ENCODE data around the gene INHBE.
"Not testable (repeated sequence)": the region's sequence is repeated elsewhere in the genome, so short reads cannot be mapped to it uniquely, and the experiment has no call there.

INHBE gene

GRCh38 chr12:57454566-57455373 lies at the start of gene INHBE:
INHBE (plus strand) TSS chr12:57455307; CDS start chr12:57455537, 230 bp downstream.
- DNase-seq, result no peak

GRCh38 chr12:57410534-57410933 lies 44.6 kb upstream of the INHBE start:
- no peak for DNase-seq

GRCh38 chr12:57414160-57414559 lies 40.9 kb upstream of the INHBE start:
- DNase-seq, result not testable (repeated sequence)

- DNase-seq, result no peak
These were observed 40.0 kb upstream of the INHBE start for GRCh38 chr12:57415088-57415487.

- no peak for DNase-seq
These were observed 38.8 kb upstream of the INHBE start for GRCh38 chr12:57416039-57416996.

- no peak for DNase-seq
These were observed 36.9 kb upstream of the INHBE start for GRCh38 chr12:57418255-57418654.

GRCh38 chr12:57419495-57419894 lies 35.6 kb upstream of the INHBE start:
- no peak for DNase-seq

- DNase-seq, result no peak
These were observed 34.6 kb upstream of the INHBE start for GRCh38 chr12:57420482-57420881.

GRCh38 chr12:57426948-57427347 lies 28.2 kb upstream of the INHBE start:
- DNase-seq, result not testable (repeated sequence)

- no peak for DNase-seq
These were observed 26.1 kb upstream of the INHBE start for GRCh38 chr12:57428965-57429364.

- no peak for DNase-seq
These were observed 25.5 kb upstream of the INHBE start for GRCh38 chr12:57429473-57430111.

- peak; percentile 68 for DNase-seq
These were observed 24.8 kb upstream of the INHBE start for GRCh38 chr12:57430112-57430930.

- peak; percentile 98 for DNase-seq
These were observed 24.1 kb upstream of the INHBE start, which contains the start of gene R3HDM2 for GRCh38 chr12:57430931-57431566. R3HDM2 (minus strand) TSS chr12:57431043; CDS start chr12:57310428, 120,615 bp downstream.

- DNase-seq, result no peak
These were observed 23.4 kb upstream of the INHBE start for GRCh38 chr12:57431654-57432188.

- DNase-seq, result no peak
These were observed 21.7 kb upstream of the INHBE start for GRCh38 chr12:57433370-57433769.

GRCh38 chr12:57434517-57435223 lies 20.4 kb upstream of the INHBE start, which contains the start of gene INHBC:
INHBC (plus strand) TSS chr12:57434784; CDS start chr12:57434887, 103 bp downstream.
- no peak for DNase-seq

GRCh38 chr12:57435293-57435692 lies 19.8 kb upstream of the INHBE start:
- DNase-seq, result no peak

GRCh38 chr12:57438400-57438799 lies 16.7 kb upstream of the INHBE start:
- no peak for DNase-seq

- no peak for DNase-seq
These were observed 15.3 kb upstream of the INHBE start for GRCh38 chr12:57439762-57440266.

- DNase-seq, result not testable (repeated sequence)
These were observed 13.7 kb upstream of the INHBE start for GRCh38 chr12:57441393-57441792.
